GM18861 (cell line): ENCODE data around the gene SQSTM1.
A peak's percentile ranks its signal among the peaks of the same experiment; 100 is the strongest.
"Not testable (repeated sequence)": the region's sequence is repeated elsewhere in the genome, so short reads cannot be mapped to it uniquely, and the experiment has no call there.

ENCODE experiments used
- ATAC-seq: cut with Tn5 transposase; IDR thresholded peaks from one replicate; pipeline ENCODE4 v1.9.1; 2021; ENCODE audit not compliant: unreplicated experiment

SQSTM1 gene

GRCh38 chr5:179820483-179821297 is at the start of gene SQSTM1:
Gene SQSTM1, plus strand, starts transcription at chr5:179820905. Its CDS starts 32 bp downstream, at chr5:179820937.
- peak; percentile 43 for ATAC-seq

GRCh38 chr5:179771311-179771895 is 49.3 kb upstream of the SQSTM1 start:
- ATAC-seq = no peak

GRCh38 chr5:179772351-179772750 is 48.4 kb upstream of the SQSTM1 start:
- ATAC-seq = no peak

- no peak for ATAC-seq
Observed at GRCh38 chr5:179773686-179774040, 47.0 kb upstream of the SQSTM1 start.

- ATAC-seq = no peak
Observed at GRCh38 chr5:179774442-179774841, 46.3 kb upstream of the SQSTM1 start.

GRCh38 chr5:179776411-179776938 is 44.2 kb upstream of the SQSTM1 start:
- no peak for ATAC-seq

GRCh38 chr5:179777456-179777855 is 43.2 kb upstream of the SQSTM1 start:
- ATAC-seq = no peak

- no peak for ATAC-seq
Observed at GRCh38 chr5:179777909-179778308, 42.8 kb upstream of the SQSTM1 start.

- no peak for ATAC-seq
Observed at GRCh38 chr5:179778591-179778990, 42.1 kb upstream of the SQSTM1 start.

- no peak for ATAC-seq
Observed at GRCh38 chr5:179779826-179780225, 40.9 kb upstream of the SQSTM1 start.

- ATAC-seq = no peak
Observed at GRCh38 chr5:179780362-179780761, 40.3 kb upstream of the SQSTM1 start.

- no peak for ATAC-seq
Observed at GRCh38 chr5:179781846-179782245, 38.9 kb upstream of the SQSTM1 start.

GRCh38 chr5:179783128-179783527 is 37.6 kb upstream of the SQSTM1 start:
- ATAC-seq = no peak

GRCh38 chr5:179786861-179787260 is 33.8 kb upstream of the SQSTM1 start:
- no peak for ATAC-seq

- no peak for ATAC-seq
Observed at GRCh38 chr5:179788193-179788854, 32.4 kb upstream of the SQSTM1 start.

- not testable (repeated sequence) for ATAC-seq
Observed at GRCh38 chr5:179789278-179789677, 31.4 kb upstream of the SQSTM1 start.

- ATAC-seq = no peak
Observed at GRCh38 chr5:179791881-179792611, 28.7 kb upstream of the SQSTM1 start.

- ATAC-seq = no peak
Observed at GRCh38 chr5:179792612-179793467, 27.9 kb upstream of the SQSTM1 start.

- no peak for ATAC-seq
Observed at GRCh38 chr5:179793468-179794139, 27.1 kb upstream of the SQSTM1 start, which contains the start of gene LTC4S. Gene LTC4S, plus strand, starts transcription at chr5:179793986. Its CDS starts 95 bp downstream, at chr5:179794081.

- no peak for ATAC-seq
Observed at GRCh38 chr5:179794171-179794570, 26.5 kb upstream of the SQSTM1 start.
